Stimulated activated CD8-positive, alpha-beta memory T cell treated with anti-CD3 and anti-CD28 coated beads, Interleukin-12 subunit alpha, Interleukin-12 subunit beta, amount 100 ng/mL, for 24 hours (primary cell): ENCODE results near the gene KCNE1.
A peak's percentile ranks its signal among the peaks of the same experiment; 100 is the strongest.

ENCODE experiments used
- DNase-seq: peaks from one replicate; pipeline ENCODE4 v3.0.0-alpha.2; 2020; ENCODE audit errors: extremely low read depth

The KCNE1 gene

DNA sequence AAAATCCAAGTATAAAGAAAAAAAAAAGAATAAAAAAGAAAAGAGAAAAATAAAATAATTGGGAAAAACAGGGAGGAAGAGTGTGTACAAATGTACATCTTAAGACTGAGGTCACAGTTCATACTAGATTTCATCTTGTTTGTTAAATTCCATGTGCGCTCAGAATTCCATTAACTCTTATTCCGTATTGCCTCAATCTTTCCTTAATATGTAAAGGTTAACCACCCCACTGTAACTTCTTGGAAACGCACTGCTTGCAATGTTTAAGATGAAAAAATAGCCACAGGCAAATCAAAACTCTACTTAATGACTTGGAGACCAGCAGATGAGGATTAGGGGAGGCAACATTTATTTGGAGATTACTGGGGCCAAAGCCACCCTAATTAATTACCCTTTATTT, 23.9 kb upstream of the KCNE1 start:
- no peak for DNase-seq

DNA sequence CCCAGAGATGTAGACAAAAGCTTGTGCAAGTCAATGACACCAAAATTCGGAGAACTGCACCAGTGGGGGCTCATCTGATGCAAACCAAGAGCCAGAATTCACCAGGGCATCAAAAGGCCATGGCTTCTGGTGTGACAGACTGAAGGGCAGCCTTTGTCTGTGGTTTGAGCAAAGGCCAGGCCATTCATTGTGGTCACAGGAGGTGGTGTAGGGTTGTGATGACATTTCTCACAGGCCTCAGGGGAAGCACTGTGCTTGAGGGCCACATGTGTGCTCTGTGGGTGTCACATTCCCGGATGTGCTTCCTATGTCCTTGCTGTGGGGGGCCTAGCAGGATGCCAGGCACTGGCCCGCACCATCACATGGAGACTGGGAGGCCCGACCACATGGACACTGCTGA, 22.5 kb upstream of the KCNE1 start:
- no peak for DNase-seq

DNA sequence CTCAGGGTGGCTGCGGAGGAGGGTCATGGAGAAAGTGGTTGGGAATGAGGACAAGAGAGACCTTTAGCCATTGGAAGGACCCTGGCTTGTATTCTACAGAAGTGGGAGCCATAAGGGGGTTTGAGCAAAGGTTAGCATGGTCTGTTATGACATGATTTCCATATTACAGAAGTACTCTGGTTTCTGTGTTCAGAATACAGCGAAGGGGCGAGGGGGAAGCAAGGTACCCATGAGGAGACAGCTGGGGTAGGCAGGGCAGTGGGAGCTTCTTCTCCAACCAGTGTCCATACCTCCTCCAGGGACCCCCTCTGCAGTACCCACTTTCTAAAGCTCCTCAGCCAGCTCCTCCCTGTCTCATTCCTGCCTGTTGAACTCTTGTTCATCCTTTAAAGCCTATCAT, 21.9 kb upstream of the KCNE1 start:
- DNase-seq = no peak

DNA sequence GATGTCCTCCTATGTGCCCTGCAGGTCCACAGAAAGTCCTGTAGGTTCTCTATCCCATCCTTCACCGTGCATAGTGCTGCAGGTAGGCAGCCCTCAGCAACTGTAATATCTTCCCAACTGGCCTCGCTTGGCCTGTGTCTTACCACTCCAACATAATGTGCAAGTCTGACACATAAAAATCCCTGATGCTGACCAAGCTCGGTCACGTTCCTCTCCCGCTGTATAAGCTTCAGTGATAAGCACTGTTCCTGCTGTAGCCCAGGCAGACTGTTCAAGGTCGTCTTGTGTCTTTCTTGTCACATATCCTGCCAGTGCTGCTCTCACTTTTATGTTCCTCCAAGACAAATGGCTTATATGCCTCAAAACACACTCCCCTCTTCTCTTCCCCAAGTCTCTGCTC, 19.4 kb upstream of the KCNE1 start:
- no peak for DNase-seq

DNA sequence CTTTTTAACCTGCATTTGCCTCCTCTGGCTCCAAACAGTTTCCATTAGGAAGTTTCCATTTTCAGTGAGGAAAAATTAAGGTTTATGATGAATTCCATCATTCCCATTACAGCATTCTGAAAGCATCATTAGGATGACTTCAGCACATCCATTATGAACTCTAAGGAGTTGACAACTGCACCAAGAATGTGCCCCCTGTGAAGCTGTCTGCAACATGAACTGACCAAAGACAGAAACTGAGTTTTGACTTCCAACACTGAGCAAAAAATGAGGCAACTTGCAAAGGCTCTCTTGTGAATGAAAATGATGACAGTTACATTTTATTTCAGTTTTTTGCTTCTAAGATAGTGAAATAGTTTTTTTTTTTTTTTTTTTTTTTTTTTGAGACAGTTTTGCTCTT, 18.3 kb upstream of the KCNE1 start:
- no peak for DNase-seq

DNA sequence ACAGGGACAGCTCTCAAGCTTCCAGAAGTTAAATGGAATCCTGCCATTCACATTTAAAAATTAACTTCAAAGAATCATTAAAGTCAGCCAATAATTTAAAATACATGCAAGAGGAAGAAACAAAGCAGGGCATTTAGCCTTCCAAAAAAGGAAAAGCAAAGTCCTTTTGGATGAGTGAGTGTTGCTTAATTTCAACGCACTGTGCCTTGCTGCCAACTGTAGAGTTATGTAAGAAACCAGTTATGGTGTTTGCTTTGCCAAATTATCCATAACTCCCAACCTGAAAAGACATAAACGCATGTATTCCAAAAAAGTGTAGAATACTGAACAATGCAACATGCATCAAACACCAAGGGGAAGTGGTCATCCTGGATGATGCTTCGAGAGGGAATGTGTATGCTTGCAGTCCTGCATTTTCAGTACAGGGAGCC, 16.1 kb upstream of the KCNE1 start:
- no peak for DNase-seq

DNA sequence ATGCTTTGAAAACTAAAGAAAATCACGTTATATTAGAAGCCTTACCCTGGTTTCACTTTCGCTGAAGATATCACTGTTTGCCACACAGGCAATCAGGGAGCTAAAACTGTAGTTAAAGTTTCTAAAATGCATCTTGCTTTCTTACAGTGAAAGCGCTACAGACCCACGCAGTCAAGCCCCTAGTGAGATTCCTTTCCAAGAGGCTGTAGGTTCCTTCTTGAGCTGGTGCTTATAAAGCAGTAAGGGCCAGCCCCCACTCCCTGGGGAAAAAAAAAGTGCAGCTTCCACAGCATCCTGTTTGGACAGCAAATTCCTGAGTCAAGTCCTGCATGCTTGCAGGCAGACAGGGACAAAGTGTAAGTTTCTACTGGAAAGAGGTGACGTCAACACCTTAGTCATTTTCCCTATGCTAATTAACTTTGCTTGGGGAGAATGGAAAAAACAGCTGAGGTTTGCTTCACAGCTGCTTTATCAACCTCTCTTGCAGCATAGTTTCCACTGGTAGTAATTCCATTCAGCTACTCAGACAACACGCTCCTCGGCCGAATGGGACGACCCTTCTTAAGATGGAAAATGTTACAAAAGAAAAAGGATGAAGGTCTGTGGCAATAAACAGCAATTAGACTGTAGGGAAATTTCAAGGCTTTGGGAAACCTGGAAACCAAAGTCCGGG, 14.7 kb upstream of the KCNE1 start:
- peak; percentile 11 for DNase-seq

DNA sequence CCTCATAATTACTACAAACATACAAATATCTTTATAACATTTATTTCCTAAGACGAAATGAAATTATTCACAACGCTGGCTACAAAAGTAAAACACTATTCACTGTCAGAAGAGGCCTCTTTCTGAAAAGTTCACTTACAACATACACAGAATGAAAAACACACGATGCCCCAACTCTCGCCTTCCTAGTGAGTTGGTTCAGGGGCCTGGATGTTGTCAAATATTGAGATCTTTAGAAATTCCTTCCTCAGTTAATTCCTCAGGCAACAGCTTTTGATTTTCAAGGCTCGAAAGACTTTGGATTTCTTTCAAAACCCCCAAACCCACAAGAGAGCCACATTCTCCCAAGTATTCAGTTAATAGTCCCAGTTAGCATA, 14.2 kb upstream of the KCNE1 start:
- DNase-seq = no peak

DNA sequence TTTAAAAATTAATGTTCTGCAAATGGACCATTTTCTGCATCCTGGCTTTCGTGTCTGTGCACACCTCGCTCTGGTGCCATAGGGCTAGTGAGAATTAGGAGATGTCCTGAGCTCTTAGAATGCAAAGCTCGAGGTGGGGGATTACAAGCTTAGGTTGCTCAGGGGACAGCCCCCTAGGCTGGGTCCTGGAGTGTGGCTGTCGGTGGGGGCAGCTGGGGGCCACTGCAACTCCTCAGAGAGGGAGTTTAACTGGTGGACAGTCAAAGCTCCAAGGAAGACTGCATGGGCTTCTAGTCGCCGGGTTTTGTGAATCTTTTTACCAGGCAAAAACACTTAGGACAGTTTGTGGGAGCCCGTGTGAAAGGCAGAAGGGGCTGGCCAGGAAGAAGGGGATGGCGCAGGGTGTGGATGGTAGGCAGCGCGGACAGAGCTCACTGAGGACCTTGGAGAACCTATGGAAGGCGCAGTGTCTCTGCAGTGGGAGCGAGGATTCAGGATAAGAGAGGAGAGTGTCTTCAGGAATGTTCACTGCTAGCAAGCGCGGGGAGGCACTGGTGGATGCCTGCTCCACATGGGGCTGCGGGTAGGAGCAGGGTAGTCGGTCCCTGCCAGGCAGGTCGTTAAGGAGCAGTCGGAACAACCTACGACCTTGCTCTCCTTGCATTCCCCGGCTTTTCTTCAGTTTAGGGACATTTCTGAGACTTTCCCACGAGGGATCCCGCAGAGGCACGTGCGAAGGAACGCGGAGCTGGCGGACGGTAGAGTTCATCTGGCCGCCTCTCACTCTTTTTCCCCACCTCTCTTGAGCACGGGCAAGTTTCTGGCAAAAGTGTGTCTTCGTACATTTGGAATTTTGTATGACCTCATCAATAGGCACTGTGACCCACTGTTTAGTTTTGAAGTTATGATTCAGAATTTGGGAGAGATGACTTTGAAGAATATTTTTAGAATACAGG, 12.9 kb upstream of the KCNE1 start:
- DNase-seq = no peak

DNA sequence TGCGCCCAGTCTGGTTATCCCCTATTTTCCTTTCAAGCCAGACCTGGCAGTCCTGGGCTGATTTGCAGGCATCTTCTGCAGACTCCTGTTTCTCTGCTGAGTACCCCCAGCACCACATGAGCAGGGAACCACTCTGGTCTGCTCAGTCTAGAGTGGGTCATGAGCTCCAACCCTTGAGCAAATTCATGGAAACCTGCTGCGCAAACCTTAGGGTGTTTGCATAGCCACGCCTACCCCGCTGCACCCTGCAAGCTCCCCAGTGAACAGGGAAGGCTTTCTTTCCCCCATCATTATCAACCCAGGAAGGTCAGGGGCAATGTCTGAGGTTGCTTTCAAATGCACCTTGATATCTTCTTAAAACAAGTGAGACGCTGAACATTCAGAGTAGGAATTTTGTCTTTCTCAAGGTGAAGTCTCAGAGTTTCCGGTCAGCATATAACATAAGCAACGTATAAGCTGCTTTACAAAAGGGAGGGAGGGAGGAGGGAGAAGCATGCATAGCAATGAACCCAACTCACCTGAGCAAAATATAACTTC, 11.1 kb upstream of the KCNE1 start:
- DNase-seq = no peak

DNA sequence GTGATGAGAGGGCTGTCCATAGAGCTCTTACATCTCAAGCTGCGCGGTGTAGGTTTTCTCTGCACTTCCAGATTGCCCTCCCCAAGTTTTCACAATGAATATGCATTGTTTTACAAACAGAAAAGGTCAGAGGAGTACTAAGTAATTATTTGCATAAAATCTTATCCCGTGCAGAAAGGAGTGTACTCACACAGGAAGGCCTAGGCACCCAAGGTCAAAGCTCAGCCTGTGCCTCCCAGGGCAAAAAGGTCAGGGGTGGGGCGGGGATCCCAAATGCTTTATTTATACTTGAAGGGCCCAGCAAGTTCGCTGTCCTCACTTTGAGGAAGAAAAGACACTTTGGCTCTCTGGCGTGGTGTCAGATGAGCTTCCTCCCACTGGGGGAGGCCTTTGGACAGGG, 10.3 kb upstream of the KCNE1 start:
- no peak for DNase-seq

DNA sequence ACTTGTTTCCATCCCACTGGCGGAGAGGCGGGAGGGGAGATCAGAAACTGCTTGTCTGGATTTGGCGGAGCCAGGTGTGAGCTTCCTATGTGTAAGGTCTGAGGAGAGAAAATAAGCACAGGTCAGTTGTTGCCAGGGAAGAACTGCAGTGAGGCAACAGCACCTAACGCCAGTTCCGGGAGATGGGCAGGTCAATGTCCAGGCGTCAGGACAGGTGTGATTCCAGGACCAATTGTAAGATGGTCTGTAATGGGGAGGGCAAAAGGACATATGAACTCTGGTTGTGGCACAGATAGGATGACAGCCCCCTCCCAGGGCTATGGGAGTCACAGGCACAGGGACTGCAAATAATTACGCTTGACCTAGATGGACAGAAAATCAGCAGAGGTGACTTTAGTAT, 9.6 kb upstream of the KCNE1 start:
- DNase-seq = no peak

DNA sequence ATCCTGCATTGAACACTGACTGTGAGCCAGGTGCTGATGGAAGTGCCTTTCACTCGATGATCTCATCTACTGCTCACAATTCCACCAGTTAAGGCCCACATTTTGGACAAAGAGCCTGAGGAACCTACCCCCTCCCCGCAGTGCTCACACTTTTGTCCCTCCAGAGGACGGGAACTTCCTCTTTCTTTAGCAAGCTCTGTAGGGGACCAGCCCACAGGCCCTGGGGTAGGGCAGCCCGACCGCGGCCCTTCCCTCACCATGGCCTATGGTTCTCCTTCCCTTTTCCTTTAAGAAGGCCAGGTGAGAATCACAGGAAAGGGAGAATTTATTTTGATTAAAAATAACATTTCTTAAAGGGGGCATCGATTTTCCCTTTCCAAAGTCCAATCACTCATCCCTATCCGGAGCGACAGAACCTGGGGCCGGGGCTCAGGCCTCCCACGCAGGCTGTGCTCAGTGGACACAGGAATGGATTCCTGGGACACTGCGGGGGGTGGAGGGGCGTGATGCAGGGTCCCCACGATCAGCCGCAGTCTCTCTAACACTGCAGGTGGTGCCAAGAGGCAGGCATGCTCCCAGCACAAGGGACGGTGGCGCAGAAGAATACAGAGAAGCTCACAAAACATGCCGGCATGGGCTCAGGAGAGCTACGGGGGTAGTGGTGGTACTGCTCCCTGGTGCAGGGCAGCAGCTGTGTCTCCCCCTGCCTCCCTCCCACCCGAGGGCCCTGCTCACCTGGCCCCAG, 8.9 kb upstream of the KCNE1 start:
- no peak for DNase-seq

DNA sequence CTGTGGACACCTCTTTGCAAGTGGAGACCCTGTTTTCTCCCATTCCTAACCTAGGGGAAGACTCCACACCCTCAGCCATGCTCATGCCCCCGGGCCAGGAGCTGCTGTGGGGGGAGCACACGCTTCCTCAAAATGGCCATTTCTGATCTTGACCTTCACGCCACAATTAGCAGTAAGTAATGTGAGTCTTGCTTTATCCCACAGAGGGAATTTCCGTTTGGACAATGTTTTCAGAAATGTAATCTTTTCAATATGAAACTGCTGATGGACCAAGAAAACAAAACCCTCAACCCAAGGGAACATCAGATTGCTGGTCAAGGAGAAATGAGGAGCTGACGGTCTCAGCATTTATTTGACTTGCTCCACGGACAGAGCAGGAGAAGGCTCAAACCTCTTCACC, 8.3 kb upstream of the KCNE1 start:
- no peak for DNase-seq

DNA sequence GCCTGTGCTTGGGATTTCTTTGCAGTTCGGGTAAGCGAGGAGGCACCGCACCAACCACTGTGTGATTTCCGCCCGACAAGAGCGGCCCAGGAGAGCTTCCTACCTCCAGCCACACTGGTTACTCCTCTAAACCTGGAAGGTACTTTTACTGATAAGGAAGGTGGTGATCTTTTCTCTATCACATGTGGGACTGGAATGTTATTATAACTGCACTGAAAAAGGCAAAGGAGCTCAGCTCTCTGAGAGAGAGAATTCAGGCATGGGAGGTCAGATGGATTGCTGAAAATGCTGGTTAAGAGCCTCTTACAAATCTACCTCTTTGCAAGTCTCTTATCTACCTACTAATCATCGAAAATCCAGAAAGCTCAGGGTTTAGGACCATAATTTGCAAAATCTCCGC, 7.7 kb upstream of the KCNE1 start:
- no peak for DNase-seq

DNA sequence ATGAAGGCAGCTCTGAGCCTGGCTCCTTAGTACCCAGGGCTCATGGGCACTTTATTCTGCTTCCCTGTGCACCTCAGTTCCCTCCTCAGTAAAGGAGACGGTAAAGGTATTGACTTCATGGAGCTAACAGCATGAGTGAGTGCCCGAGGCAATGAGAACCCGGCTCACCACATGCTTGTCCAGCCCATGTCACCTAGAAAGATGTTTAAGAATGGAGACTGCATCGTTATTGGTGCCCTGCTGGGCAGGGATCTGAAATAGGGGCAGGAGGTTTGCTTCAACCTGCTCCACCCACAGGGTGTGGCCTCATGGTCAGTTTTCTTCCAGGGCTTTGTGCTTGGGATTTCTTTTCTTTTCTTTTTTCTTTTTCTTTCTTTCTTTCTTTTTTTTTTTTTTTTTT, 7.0 kb upstream of the KCNE1 start:
- DNase-seq = no peak

DNA sequence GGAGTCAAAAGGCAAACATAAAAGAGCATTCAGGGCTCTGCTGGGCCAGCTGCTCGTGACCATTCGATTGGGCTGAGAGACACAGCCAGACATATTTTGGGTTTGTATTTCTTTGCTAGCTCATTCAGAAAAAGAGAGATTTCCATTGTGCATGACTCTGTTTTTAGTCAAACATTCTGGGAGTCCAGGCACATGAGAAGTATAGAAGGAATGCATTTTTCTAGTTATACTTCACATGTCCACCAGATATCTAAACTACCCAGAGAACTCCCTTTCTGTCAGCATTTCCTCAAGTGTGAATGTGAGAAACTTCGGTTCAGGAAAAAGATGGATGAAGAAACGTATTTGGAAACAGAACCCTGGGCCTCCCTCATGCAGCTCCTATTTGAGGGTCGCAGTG, 6.3 kb upstream of the KCNE1 start:
- DNase-seq = no peak

DNA sequence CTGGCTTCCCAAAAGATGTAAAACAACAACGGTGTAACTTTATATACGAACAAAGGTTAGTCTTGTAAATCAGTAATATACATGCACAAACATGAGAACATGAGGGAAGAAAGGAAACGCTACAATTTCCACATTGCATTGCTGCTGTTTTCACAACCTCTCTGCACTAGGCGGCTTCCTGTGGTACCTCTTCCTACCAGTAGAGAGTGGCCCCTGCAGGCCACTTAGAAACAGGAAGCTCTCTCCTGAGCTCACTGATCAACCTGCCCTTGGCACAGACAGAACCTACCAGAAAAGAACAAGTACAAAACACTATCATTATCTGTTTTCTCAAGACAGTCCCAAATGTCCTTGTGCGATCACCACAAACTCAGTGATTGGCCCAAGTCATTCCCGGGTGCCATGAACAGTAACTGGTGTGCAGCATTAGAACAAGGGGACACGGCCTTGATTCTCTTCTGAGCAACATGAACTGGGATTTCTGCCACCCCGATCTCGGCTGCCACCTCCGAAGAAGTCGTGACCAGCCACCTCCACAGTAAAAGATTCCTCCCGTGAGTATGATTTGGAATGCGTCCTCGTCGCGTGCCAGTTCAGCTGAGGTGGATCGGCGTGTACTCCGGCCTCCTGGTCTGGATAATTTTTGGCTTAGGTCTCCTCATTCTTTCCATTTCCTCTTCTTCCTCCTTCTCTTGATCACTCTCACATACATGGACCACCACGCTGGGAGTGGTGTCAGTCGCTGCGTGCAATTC, 5.7 kb upstream of the KCNE1 start:
- DNase-seq = no peak

DNA sequence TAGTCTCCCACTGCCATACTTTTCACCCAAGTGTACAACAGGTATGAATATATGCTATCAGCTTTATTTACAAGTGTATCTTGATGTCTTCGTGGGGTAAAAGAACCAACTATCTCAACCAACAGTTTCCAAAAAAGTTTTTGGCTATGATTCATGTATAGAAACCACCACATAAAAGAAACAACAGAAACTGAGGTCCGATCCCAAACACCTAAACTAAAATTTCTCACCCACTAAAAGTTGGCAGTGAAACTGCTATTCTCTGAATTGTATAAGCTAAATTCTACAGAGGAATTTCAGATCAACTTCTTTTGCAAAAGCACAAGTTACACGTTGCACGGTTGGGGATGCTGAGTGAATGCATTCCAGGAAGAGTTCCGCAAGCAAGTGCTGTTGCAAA, 5.0 kb upstream of the KCNE1 start:
- no peak for DNase-seq

DNA sequence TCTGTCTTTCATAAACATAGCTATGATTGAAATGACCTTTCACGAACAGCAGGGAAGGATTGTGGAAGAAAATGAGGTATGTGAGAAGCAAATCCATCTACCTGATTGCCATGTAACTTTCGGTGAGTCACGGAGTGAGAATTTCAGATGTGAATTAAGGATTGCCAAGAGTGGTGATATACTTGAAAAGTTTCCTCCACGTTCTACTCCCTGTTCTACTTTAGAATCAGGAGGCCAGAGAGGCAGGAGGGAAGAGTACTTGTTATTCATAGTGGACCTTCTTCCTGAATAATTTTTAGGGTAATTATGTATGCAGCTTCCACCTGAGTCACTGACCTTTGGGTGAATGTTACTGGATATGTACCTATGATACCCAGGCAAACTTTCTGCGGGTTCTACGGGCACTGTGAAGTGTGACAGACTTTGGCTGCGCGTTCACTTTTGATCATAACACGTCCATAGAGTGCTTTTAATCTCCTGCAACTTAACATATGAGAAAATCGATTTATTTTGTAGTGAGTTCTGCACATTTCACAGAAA, 2.6 kb upstream of the KCNE1 start:
- no peak for DNase-seq

DNA sequence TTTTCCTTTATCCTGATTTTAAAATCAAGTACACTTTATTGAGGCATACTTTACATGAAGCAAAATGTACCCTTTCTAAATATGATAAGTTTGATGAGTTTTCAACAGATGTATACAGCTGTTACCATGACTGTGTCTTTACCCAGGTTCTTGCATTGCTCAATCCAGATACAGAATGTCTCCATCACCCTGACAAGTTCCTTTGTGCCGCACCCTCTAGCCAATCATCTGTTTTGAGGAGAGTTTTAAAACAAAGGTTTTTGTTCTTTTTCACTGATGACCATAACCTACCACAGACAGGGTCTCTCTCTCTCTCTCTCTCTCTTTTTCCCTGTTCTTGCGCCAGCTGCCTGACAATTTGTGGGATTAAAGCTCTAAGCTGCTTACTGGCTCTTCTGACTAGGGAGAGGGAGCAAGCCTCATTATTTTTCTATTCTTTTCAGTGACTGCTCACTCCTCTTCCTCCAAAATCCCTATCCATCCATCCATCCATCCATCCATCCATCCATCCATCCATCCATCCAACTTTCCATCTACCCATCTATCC, 1.2 kb upstream of the KCNE1 start:
- DNase-seq = no peak
